HepG2 (cell line): Measurements from ENCODE around the gene ADGRG1. TPM values are rescaled to one million over a fixed set of nuclear protein-coding genes. Genes with fewer than 3 reads are reported as not detected.

ENCODE experiments used
- ATF3 ChIP-seq: sonication (generic); formaldehyde crosslinking; IDR thresholded peaks from 2 replicates; pipeline ENCODE4 v1.4.0; 2020; ENCODE audit warnings: missing genetic modification reagents
- FOXP1 ChIP-seq, 2 experiments: fragments of 450-650 bp in 1 of 2; IDR thresholded peaks; 2 replicates each; pipeline ENCODE4 v1.6.1; 2017 to 2018; ENCODE audit warnings: antibody characterized with exemption in 1 of 2
- GRHL1 ChIP-seq: sonication (generic); formaldehyde crosslinking; conservative IDR thresholded peaks from 2 replicates; pipeline ENCODE4 v1.8.0; 2022; ENCODE audit warnings: missing genetic modification reagents
- HIC2 ChIP-seq: sonication (generic); formaldehyde crosslinking; IDR thresholded peaks from 2 replicates; pipeline ENCODE4 v1.9.0; 2022; ENCODE audit warnings: low read depth, missing genetic modification reagents
- HOXA9 ChIP-seq: sonication (generic); formaldehyde crosslinking; IDR thresholded peaks from 2 replicates; pipeline ENCODE4 v1.8.1; 2022; ENCODE audit warnings: missing genetic modification reagents, mild to moderate bottlenecking, moderate library complexity, borderline replicate concordance
- KDM1A ChIP-seq: IDR thresholded peaks from 2 replicates; pipeline ENCODE4 v1.6.1; 2016; ENCODE audit warnings: missing compliant biosample characterization
- MAX ChIP-seq: IDR thresholded peaks from 2 replicates; pipeline ENCODE4 v1.6.1; 2012; ENCODE audit warnings: inconsistent platforms
- MAZ ChIP-seq, 2 experiments: sonication (generic) in 1 of 2; formaldehyde crosslinking in 1 of 2; IDR thresholded peaks; 2 replicates each; pipeline versions ENCODE4 v1.5.0 to v1.6.1; 2012 to 2020; ENCODE audit warnings: low read depth in 2 of 2, mild to moderate bottlenecking in 2 of 2, borderline replicate concordance in 1 of 2, improper control_type of control experiment in 1 of 2, low read length in 1 of 2, missing genetic modification reagents in 1 of 2, moderate library complexity in 1 of 2
- MEF2D ChIP-seq: sonication (generic); formaldehyde crosslinking; IDR thresholded peaks from 2 replicates; pipeline ENCODE4 v1.5.1; 2020; ENCODE audit warnings: mild to moderate bottlenecking, missing genetic modification reagents
- NFE2L2 ChIP-seq: fragments of 150-350 bp; IDR thresholded peaks from 2 replicates; pipeline ENCODE4 v1.6.1; 2014; ENCODE audit warnings: low read length
- RFX3 ChIP-seq: IDR thresholded peaks from 2 replicates; pipeline ENCODE4 v1.6.1; 2016; ENCODE audit warnings: missing biosample characterization, missing genetic modification reagents
- RXRA ChIP-seq: sonication (generic); formaldehyde crosslinking; IDR thresholded peaks from 2 replicates; pipeline ENCODE4 v1.5.1; 2020; ENCODE audit warnings: missing genetic modification reagents
- TEAD3 ChIP-seq: optimal IDR thresholded peaks from 2 replicates; pipeline ENCODE3; 2016; ENCODE audit warnings: borderline replicate concordance
- THAP11 ChIP-seq: IDR thresholded peaks from 2 replicates; pipeline ENCODE4 v1.6.1; 2016; ENCODE audit warnings: missing biosample characterization, missing genetic modification reagents
- ZBTB42 ChIP-seq: sonication (generic); formaldehyde crosslinking; IDR thresholded peaks from 2 replicates; pipeline ENCODE4 v1.5.0; 2020; ENCODE audit warnings: mild to moderate bottlenecking, missing genetic modification reagents
- ZNF451 ChIP-seq: sonication (generic); formaldehyde crosslinking; IDR thresholded peaks from 2 replicates; pipeline ENCODE4 v1.5.0; 2020; ENCODE audit warnings: mild to moderate bottlenecking, missing genetic modification reagents
- ZNF580 ChIP-seq: IDR thresholded peaks from 2 replicates; pipeline ENCODE4 v1.6.1; 2016; ENCODE audit warnings: low read depth, borderline replicate concordance
- ZNF691 ChIP-seq: sonication (generic); formaldehyde crosslinking; IDR thresholded peaks from 2 replicates; pipeline ENCODE4 v1.4.0; 2020; ENCODE audit warnings: missing genetic modification reagents, low read depth, mild to moderate bottlenecking, borderline replicate concordance
- ZNF800 ChIP-seq: sonication (generic); formaldehyde crosslinking; IDR thresholded peaks from 2 replicates; pipeline ENCODE4 v1.4.0; 2020; ENCODE audit warnings: missing genetic modification reagents
- polyA plus RNA-seq, 8 experiments: library from polyadenylated mRNA; depleted of rRNA in 3 of 8; stranded (reverse) in 7 of 8; unstranded in 1 of 8; fragments of >200 nt; fragmentation: Illumina TruSeq in 4 of 8; extraction: Trizol in 4 of 8; gene quantifications; 2 replicates each; pipeline versions ENCODE4 v1.2.1 to v1.2.3, GENCODE V29; 2011 to 2016; ENCODE audit warnings: low read depth in 4 of 8, missing spikeins in 1 of 8, mixed read lengths in 1 of 8; ENCODE audit not compliant: insufficient read depth in 1 of 8
- total RNA-seq, 5 experiments: library from RNA; depleted of rRNA; stranded (reverse); fragments of >200 nt; fragmentation: Illumina TruSeq; extraction: Trizol; gene quantifications; 2 replicates each; pipeline ENCODE4 v1.2.3, GENCODE V29; 2016; ENCODE audit warnings: low read depth in 1 of 5

The ADGRG1 gene
- total and polyA plus RNA-seq, 2 of the 13 experiments (the other 11 are each of a cell fraction or from before 2014, with no cell fraction given): 2.7 to 5.9 TPM

- no peak for TF ChIP-seq ZNF800
- no peak for TF ChIP-seq HIC2 (CRISPR knock-in tag)
- no peak for TF ChIP-seq MEF2D (CRISPR knock-in tag)
- TF ChIP-seq KDM1A: peak; percentile 50; the same call in 1 of the 2 replicates
- peak; percentile 78 for TF ChIP-seq THAP11
- TF ChIP-seq RFX3 (CRISPR knock-in tag): no peak
- TF ChIP-seq GRHL1 (CRISPR knock-in tag): no peak
- 0 out of 2 replicates have a peak, but pooled peaks have one; percentile 24 for TF ChIP-seq MAZ (IDR thresholded peaks at IDR 0.05; ENCODE audit: borderline replicate concordance, low read depth, low read length)
- TF ChIP-seq MAZ (CRISPR knock-in tag; IDR thresholded peaks at IDR 0.05; ENCODE audit: low read depth): peak; percentile 88
- TF ChIP-seq MAX: peak; percentile 55; the same call in 1 of the 2 replicates
- TF ChIP-seq RXRA: peak; percentile 68
- peak; percentile 85 for TF ChIP-seq TEAD3 (CRISPR knock-in tag)
- no peak for TF ChIP-seq NFE2L2
- TF ChIP-seq ZNF691 (CRISPR knock-in tag): no peak; the same call in 1 of the 2 replicates
- no peak for TF ChIP-seq ZBTB42 (CRISPR knock-in tag)
- TF ChIP-seq HOXA9 (CRISPR knock-in tag): no peak
- TF ChIP-seq FOXP1 (IDR thresholded peaks at IDR 0.05): no peak
- TF ChIP-seq FOXP1 (CRISPR knock-in tag; IDR thresholded peaks at IDR 0.05): no peak
- peak; percentile 28; the same call in 1 of the 2 replicates for TF ChIP-seq ATF3 (CRISPR knock-in tag)
- TF ChIP-seq ZNF580 (CRISPR knock-in tag): peak; percentile 97
- peak; percentile 73 for TF ChIP-seq ZNF451 (CRISPR knock-in tag)
These were observed 20.4 kb downstream of the ADGRG1 start (continued) for GRCh38 chr16:57648581-57649442.
